Stimulated activated naive CD4-positive, alpha-beta T cell treated with Interleukin-2 at 50 U/mL for 16 hours (primary cell): ENCODE measurements around the gene ANKRD16.
"Not testable (repeated sequence)": the region's sequence is repeated elsewhere in the genome, so short reads cannot be mapped to it uniquely, and the experiment has no call there.

ENCODE experiments used
- DNase-seq: peaks from one replicate; lab custom pipeline; 2025; lab: John Stamatoyannopoulos, UW

ANKRD16 gene

GRCh38 chr10:5903563-5903962 lies 13.9 kb upstream of the ANKRD16 start:
- no peak for DNase-seq

- DNase-seq = no peak
Observed at GRCh38 chr10:5902511-5903274, 13.0 kb upstream of the ANKRD16 start.

GRCh38 chr10:5900247-5900646 lies 10.6 kb upstream of the ANKRD16 start:
- no peak for DNase-seq

GRCh38 chr10:5898163-5898562 lies 8.5 kb upstream of the ANKRD16 start:
- no peak for DNase-seq

GRCh38 chr10:5897504-5897903 lies 7.8 kb upstream of the ANKRD16 start:
- no peak for DNase-seq

- no peak for DNase-seq
Observed at GRCh38 chr10:5897053-5897340, 7.3 kb upstream of the ANKRD16 start.

- DNase-seq = no peak
Observed at GRCh38 chr10:5896208-5897052, 6.7 kb upstream of the ANKRD16 start.

GRCh38 chr10:5895804-5896203 lies 6.1 kb upstream of the ANKRD16 start:
- no peak for DNase-seq

GRCh38 chr10:5895365-5895764 lies 5.7 kb upstream of the ANKRD16 start:
- no peak for DNase-seq

- no peak for DNase-seq
Observed at GRCh38 chr10:5894873-5895272, 5.2 kb upstream of the ANKRD16 start.

- no peak for DNase-seq
Observed at GRCh38 chr10:5894403-5894802, 4.7 kb upstream of the ANKRD16 start.

- DNase-seq = no peak
Observed at GRCh38 chr10:5893321-5893720, 3.6 kb upstream of the ANKRD16 start.

- no peak for DNase-seq
Observed at GRCh38 chr10:5892007-5892406, 2.3 kb upstream of the ANKRD16 start.

GRCh38 chr10:5891009-5891408 lies 1.3 kb upstream of the ANKRD16 start:
- DNase-seq = no peak

GRCh38 chr10:5890452-5890915 lies 791 bp upstream of the ANKRD16 start:
- peak; percentile 17 for DNase-seq

- DNase-seq = peak; percentile 48
Observed at GRCh38 chr10:5888843-5889623, 660 bp downstream of the ANKRD16 start.

GRCh38 chr10:5888351-5888750 lies 1.3 kb downstream of the ANKRD16 start:
- no peak for DNase-seq

- DNase-seq = no peak
Observed at GRCh38 chr10:5887641-5888040, 2.1 kb downstream of the ANKRD16 start.

GRCh38 chr10:5887029-5887428 lies 2.7 kb downstream of the ANKRD16 start:
- DNase-seq = no peak

- DNase-seq = no peak
Observed at GRCh38 chr10:5885619-5886018, 4.1 kb downstream of the ANKRD16 start.

- DNase-seq = no peak
Observed at GRCh38 chr10:5882961-5883360, 6.7 kb downstream of the ANKRD16 start.

- not testable (repeated sequence) for DNase-seq
Observed at GRCh38 chr10:5877041-5877440, 12.7 kb downstream of the ANKRD16 start.
